Measurements from ENCODE around the gene FFAR3. TPM values are rescaled to one million over a fixed set of nuclear protein-coding genes. Genes with fewer than 3 reads are reported as not detected.

FFAR3 gene, protein sequence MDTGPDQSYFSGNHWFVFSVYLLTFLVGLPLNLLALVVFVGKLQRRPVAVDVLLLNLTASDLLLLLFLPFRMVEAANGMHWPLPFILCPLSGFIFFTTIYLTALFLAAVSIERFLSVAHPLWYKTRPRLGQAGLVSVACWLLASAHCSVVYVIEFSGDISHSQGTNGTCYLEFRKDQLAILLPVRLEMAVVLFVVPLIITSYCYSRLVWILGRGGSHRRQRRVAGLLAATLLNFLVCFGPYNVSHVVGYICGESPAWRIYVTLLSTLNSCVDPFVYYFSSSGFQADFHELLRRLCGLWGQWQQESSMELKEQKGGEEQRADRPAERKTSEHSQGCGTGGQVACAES
- total RNA-seq = not detected in 2 replicates

DNA sequence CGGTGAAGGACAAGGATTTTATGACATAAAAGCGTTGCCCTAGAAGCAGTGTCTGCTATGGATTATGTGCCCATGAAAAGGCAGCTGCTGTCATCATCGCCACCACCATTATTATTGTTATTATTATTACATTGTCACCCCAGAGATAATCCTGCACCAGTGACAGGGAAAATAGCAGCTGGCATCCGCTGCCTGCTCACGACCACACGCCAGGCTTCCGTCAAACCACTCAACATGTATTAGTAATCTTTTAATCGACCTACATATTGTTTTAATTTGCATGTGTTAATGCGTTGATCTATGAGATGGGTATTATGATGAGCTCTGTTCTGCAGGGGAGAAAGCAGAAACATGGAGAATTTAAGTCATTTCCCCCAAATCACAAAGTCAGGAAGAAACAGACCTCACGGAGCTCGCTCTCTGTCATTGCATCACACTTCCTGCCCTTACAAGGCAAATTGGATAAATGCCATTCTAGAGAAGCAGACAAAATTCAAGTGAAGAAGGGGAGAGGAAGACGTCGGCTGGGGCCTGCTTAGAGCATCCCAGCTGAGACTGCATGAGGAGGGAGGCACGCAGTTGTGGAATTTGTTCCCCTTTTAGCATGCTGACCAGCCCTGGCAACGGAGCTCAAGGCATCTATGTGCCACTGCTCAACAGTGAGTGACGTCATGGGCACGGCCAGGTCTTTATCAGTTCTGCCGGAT, at the start of gene FFAR3:
FFAR3 (plus strand) TSS at position 594 of the 707 bp plus-strand sequence. CDS start 431 bp downstream, outside the sequence.

DNA sequence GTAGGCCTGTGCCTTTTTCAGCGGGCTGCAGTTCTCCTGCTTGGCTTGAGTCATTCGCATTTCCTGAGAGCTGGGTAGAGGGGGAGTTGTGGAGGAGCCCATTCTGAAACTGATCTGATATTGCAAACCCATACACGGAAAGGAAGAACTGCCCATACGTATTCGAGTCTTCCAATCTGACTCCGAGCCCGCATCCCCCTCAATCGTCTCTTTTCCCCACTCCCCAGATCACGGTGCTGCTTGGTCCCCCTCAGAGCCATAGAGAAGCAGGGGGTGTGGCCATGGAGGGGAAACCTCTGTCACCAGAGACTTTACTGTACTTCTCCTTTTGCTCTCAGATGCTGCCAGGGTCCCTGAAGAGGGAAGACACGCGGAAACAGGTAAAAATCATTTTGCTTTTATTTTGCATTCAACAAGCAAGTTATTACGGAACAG, 29.4 kb upstream of the FFAR3 start, which contains the start of gene CD22:
CD22 (plus strand) TSS at position 337 of the 435 bp plus-strand sequence. CDS start 2,854 bp downstream, outside the sequence.

GRCh38 chr19:35347171-35347929, 10.9 kb upstream of the FFAR3 start, which contains the start of gene FFAR1:
Gene FFAR1 (plus strand): TSS chr19:35347902. CDS start chr19:35351552, 3,650 bp downstream.

DNA sequence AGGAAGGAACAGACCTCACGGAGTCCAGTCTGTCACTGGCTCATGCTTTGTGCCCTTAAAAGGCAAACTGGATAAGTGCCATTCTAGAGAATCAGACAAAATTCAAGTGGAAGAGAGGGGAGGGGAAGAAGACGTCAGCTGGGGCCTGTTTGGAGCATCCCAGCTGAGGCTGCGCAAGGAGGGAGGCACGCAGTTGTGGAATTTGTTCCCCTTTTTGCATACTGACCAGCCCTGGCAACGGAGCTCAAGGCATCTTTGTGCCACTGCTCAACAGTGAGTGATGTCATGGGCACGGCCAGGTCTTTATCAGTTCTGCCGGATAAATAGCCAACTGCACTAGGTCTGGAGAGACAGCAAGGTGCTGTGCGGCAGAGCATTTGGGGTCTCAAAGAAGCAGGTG, 12.5 kb downstream of the FFAR3 start, which contains the start of gene GPR42:
GPR42 (plus strand) TSS at position 347 of the 400 bp plus-strand sequence. CDS start 292 bp downstream, outside the sequence.

Other genes starting within 250 kb of the FFAR3 start
- gene FXYD3, start 242.6 kb upstream of the FFAR3 start, total RNA-seq = not detected in 2 replicates
- 0.06 and 0.13 TPM in 2 replicates for gene LGI4, start 223.4 kb upstream of the FFAR3 start, total RNA-seq
- 3.4 and 7.0 TPM in 2 replicates for gene FXYD1, start 219.6 kb upstream of the FFAR3 start, total RNA-seq
- not detected in 2 replicates for gene FXYD7, start 215.2 kb upstream of the FFAR3 start, total RNA-seq
- gene FXYD5, start 203.7 kb upstream of the FFAR3 start, total RNA-seq = 35.1 and 39.1 TPM in 2 replicates
- not detected in 2 replicates for gene FAM187B, start 129.7 kb upstream of the FFAR3 start, total RNA-seq
- 0.26 and 0.37 TPM in 2 replicates for gene LSR, start 109.5 kb upstream of the FFAR3 start, total RNA-seq
- gene USF2, start 89.5 kb upstream of the FFAR3 start, total RNA-seq = 45.8 and 51.1 TPM in 2 replicates
- not detected in 2 replicates for gene HAMP, start 75.9 kb upstream of the FFAR3 start, total RNA-seq
- not detected in 2 replicates for gene MAG, start 66.3 kb upstream of the FFAR3 start, total RNA-seq
- 0.40 and 0.56 TPM in 2 replicates for gene CD22, start 29.3 kb upstream of the FFAR3 start, total RNA-seq
- gene FFAR1, start 10.6 kb upstream of the FFAR3 start, total RNA-seq = not detected in 2 replicates
- not detected in 2 replicates for gene GPR42, start 12.6 kb downstream of the FFAR3 start, total RNA-seq
- gene FFAR2, start 89.8 kb downstream of the FFAR3 start, total RNA-seq = not detected in 2 replicates
- not detected in 2 replicates for gene KRTDAP, start 132.0 kb downstream of the FFAR3 start, total RNA-seq
- gene DMKN, start 155.2 kb downstream of the FFAR3 start, total RNA-seq = 0.53 and 2.3 TPM in 2 replicates
- 0.66 and 0.87 TPM in 2 replicates for gene SBSN, start 169.9 kb downstream of the FFAR3 start, total RNA-seq
- not detected in 2 replicates for gene GAPDHS, start 175.0 kb downstream of the FFAR3 start, total RNA-seq
- 73.3 and 90.4 TPM in 2 replicates for gene TMEM147, start 187.2 kb downstream of the FFAR3 start, total RNA-seq
- gene ATP4A, start 205.2 kb downstream of the FFAR3 start, total RNA-seq = not detected in 2 replicates
- gene PMIS2, start 227.7 kb downstream of the FFAR3 start, total RNA-seq = not detected in 2 replicates